ENCODE data around the gene ZNF683.
A peak's percentile ranks its signal among the peaks of the same experiment; 100 is the strongest.
"Not testable (repeated sequence)": the region's sequence is repeated elsewhere in the genome, so short reads cannot be mapped to it uniquely, and the experiment has no call there.

The ZNF683 gene

GRCh38 chr1:26372611-26373010, at the start of gene ZNF683:
Gene ZNF683, minus strand, starts transcription at chr1:26372750. Its CDS starts 4,179 bp downstream, at chr1:26368571.
- not testable (repeated sequence) for DNase-seq

- DNase-seq, result no peak
Observed at GRCh38 chr1:26419494-26419893, 46.9 kb upstream of the ZNF683 start.

DNA sequence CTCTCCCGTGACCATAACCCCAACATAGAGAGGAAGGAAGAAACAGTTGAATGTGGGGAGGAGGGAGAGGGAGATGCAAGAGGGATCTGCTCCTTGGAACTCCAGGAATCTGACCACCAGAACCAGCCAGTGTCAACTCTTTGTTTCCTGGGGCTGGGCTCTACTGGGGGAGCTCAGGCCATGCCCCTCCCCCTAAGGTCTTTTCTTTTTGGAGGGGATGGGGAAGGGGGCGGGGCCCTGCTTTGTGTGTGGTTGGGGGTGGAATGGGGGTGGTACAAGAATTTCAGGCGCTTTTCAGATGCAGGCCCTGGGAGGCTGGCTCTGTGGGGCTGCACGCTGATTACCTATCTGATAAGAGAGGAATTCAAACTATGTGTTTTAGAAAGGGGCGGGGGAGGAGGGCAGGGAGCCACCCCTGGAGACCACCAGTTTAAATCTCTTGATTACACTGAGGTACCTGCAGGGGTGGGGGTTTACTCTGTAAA, 46.4 kb upstream of the ZNF683 start:
- DNase-seq, result no peak

DNA sequence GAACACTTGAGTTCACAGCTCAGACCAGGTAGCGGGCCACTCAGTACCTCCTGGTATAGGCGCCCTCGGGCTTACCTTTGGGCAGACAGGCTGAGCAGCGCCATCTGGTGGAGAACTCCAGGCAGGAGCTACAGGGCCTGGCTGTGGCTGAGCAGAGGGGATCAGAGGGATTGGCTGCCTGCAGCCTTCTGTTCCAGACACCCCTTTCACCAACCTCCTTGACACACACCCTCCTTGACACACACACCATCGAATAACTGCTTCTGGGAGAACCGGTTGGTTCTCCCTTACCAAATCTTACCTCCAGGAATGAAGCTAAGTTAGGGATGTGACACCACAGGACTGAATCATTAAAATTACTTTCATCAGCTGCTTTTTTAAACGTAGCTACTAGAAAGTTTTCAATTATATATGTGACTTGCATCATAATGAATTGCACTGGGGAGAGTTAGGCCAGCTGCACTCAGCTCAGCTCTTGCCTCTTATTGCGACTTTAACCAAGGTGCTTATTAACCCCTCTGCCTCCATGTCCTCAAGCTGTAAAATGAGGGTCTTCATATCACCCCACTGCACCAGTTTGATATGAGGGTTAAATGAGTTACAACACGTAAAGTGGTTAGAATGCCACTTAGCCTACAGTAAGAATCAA, 44.7 kb upstream of the ZNF683 start:
- DNase-seq, result peak; percentile 74

DNA sequence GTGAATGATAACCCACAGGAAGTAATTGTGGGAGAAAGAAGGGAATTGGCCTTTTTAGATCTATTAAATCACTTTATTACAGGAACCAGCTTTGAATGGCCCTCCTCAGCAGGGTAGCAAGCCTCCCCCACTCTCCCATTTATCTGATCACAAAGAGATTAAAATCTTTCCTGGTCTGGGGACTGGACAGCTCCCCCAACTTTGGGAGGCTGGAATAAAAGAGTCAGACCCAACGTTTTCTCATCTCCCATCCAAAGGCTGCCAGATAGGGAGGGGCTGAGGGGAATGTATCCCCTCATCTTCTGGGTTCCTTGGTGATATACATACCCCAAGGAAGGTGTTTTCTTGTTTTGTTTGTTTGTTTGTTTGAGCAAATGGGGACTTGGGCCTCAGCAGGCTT, 40.5 kb upstream of the ZNF683 start:
- DNase-seq, result no peak

DNA sequence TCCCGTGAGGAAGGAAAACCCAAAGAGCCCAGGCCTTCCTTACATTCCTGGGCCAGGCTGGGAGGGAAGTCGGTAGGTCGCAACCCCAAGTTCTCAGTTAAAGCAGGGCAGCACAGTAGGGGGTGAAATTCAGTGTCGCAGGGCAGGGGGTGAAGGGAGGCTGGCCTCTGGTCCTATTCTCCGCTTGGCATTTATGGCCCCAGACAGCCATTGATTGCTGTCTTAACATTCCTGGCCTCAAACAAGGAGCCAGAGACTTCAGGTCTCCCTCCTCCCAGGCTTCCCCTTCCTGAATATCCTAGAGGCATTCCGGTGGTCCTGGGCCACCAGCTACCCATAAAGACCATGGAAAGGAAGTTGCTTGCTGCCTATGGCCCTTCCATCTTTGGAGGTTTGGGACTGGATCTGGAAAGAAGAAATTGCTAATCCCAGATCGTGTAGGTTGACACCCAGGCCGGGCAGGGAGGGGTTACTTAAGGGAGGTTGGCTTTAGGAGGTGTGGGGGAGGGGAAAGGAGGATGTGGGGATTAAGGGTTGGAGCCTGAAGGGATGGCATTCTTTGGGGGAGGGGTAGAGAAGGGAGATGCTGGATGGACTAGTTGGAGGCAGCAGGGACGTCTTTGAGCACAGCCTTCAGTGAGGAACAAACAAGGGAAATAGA, 39.8 kb upstream of the ZNF683 start:
- DNase-seq, result no peak

- DNase-seq, result peak; percentile 24
Observed at GRCh38 chr1:26411624-26412074, 39.1 kb upstream of the ZNF683 start.

DNA sequence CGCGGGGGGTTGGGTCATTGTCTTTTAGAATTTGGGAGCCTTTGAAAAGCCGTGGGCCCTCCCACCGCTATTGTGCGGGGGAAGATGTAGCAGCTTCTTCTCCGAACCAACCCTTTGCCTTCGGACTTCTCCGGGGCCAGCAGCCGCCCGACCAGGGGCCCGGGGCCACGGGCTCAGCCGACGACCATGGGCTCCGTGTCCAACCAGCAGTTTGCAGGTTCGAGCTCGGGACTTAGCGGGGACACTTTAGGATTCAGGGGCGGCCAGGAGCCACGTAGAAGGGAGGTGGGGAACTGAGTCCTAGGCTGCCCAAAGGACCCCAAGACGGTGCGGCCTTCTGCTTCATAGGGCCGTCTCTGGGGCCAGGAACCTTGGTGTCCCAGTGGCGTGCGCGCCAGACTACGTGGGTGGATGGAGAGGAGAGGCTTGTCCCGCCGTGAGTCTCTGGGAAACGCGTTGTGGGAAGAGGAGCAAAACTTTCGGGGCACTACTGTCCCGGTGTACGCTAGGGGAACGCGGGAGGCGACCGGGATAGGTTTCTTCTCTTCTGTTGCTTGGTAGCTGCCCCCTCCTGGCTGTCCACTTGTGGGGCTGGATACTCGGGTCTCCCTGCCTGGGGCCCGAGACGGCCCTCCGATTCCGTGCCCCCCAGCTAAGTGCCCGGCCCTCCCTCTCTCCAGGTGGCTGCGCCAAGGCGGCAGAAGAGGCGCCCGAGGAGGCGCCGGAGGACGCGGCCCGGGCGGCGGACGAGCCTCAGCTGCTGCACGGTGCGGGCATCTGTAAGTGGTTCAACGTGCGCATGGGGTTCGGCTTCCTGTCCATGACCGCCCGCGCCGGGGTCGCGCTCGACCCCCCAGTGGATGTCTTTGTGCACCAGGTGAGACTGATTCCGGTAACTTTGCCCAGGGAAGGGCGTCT, 38.4 kb upstream of the ZNF683 start, which contains the start of gene LIN28A:
TSS of gene LIN28A (plus strand) at position 112 of the 918 bp plus-strand sequence. CDS start at position 187, 75 bp downstream.
- DNase-seq, result peak; percentile 53

DNA sequence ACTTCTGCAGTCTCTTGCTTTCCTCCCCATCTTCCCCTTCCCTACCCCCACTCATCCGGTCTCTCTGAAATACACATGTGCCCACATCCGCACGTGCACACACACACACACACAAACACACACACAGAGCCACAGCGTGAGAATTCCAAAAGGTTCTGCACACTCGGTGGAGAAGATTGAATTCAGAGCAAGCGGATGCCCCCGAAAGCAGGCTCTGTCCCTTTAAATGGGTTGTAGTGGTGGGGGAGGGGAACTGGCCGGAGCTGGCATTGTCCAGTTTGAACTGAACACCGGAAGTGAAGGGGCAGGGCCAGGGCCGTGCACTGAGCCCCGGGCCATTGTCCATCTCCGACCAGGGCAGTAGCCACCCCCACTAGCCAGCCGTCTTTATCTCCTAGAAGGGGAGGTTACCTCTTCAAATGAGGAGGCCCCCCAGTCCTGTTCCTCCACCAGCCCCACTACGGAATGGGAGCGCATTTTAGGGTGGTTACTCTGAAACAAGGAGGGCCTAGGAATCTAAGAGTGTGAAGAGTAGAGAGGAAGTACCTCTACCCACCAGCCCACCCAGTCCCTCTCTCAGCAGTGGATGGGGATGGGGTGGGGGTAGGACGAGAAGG, 36.7 kb upstream of the ZNF683 start:
- peak; percentile 72 for DNase-seq

DNA sequence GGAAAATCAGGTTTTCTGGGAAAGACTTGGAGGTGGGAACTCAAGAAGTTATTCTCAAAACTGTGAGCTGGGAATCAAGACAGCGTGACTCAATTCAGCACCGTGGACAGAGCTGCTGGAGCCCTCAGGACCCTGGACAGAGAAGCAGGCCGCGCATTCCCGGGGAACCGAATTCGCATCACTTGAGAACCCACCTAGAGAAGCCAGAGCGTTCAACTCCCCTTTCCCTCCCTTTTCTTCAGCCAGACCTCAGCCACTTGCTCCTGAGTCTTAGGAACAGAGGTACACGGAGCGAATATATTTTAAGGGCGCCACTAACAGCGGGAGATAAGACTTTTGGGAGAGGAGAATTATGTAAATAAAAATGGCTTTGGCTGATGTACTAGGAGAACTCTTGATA, 36.1 kb upstream of the ZNF683 start:
- peak; percentile 85 for DNase-seq

- no peak for DNase-seq
Observed at GRCh38 chr1:26405281-26405915, 32.8 kb upstream of the ZNF683 start.

DNA sequence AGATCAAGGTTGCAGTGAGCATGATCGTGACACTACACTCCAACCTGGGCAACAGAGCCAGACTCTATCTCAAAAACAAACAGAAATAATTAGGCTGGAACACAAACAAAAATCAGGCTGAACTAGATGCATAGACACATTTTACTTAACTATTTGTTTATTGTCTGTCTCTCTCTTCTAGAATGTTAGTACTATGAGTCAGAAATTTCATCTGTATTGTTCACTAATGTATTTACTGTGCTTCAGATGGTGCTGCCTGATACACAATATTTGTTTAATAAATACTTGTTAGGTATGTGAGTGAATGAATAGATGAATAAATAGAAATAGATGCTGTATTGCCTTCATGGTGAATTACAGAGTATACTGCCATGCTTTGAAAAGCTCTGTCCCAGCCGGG, 32.1 kb upstream of the ZNF683 start:
- no peak for DNase-seq

GRCh38 chr1:26403656-26404055, 31.1 kb upstream of the ZNF683 start:
- DNase-seq, result no peak

DNA sequence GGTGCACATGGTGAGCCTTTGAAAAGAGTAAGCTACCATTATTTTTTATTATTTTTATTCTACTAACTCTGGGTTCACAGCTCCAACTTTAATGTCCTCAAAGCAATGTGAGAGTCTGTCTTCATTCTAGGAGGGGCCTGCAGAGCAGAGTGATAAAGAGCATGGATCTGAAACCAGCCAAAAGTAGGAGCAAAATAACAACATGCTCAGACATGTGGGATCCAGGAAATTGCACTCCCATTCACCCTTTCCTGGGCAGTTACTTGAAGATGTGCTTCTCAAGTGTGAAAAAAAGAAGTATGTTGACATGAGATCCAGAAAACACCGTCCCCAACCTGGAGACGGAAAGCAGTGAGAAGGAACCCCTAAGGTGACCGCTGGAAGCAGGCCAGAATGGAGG, 29.3 kb upstream of the ZNF683 start:
- DNase-seq, result no peak

- DNase-seq, result no peak
Observed at GRCh38 chr1:26399034-26399433, 26.5 kb upstream of the ZNF683 start.

- DNase-seq, result no peak
Observed at GRCh38 chr1:26395754-26396153, 23.2 kb upstream of the ZNF683 start.

DNA sequence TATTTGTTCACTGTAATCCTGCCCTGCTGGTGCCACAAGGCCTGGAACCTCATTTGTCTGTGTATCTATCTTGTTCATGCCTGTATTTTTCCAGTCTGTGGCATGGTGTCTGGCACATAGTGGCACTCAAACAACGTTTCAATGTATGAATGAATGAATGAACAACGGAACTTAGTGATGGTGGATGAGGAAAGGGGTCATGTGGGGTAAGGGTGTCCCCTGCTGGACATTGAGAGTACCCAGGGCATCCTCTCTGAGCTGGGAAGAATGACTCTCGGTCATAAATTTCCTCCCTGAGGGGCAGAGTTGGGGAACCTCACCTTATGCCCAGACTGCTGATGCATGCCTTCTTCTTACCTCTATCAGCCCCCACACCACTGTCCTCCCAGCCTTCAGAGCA, 18.9 kb upstream of the ZNF683 start:
- peak; percentile 8 for DNase-seq

DNA sequence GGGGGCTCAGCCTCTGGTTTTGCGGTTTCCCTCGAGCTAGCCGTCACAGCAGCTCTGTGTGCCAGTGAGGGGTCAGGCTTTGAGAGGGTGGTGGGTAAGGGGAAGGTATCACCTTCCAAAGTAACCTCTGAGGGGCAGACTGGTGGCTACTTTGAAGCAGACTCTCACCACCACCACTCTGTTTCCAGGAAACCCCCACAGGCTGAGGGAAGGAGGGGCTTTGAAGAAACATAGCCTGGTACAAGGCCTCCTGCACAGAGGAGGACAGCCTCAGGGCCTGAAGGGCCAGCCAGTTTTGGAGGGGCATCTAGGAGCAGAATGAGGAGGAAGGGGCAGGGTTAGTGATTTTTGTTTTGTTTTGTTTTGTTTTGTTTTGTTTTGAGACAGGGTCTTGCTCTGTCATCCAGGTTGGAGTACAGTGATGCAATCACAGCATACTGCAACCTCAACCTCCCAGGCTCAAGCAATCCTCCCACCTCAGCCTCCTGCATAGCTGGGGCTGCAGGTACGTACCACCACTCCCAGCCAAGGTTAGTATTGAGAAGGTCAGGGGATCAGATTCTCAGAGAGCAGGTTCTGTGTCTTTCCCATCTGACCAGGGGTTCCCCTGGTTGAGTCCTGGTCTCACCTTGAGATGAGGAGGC, 17.2 kb upstream of the ZNF683 start:
- no peak for DNase-seq

GRCh38 chr1:26388791-26389445, 16.4 kb upstream of the ZNF683 start:
- DNase-seq, result no peak

GRCh38 chr1:26387447-26387846, 14.9 kb upstream of the ZNF683 start:
- DNase-seq, result no peak

DNA sequence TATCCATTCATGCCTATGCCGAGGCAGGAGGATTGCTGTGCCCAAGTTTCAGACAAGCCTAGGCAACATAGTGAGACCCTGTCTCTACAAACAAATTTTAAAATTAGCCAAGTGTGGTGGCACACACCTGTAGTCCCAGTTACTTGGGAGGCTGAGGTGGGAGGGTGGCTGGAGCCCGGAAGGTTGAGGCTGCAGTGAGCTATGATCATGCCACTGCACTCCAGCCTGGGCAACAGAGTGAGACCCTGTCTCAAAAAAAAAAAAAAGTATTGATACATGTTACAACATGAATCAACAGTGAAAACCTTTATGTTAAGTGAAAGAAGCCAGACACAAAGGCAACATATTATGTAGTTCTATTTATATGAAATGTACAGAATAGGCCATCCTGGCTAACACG, 12.5 kb upstream of the ZNF683 start:
- DNase-seq, result not testable (repeated sequence)
